ENCODE results near the gene RAG1.
A peak's percentile ranks its signal among the peaks of the same experiment; 100 is the strongest.

The RAG1 gene

DNA sequence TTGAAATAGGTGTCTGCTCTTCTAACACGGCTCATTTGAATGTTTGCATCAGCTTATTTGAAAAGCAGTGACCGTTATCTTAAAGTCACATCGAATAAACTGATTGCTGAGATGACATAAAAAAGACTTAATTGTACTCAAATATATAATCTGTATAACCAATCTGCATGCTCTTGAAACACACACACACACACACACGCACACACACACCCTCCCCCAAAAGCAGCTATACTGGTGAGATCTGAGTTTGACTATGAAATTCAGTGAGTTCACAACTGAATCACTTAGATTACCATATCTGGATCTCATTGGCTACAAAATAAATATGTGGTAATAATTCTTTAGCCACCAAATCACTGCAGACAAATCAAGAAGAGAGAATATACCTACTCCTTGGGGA, 22.7 kb downstream of the RAG1 start:
- no peak for DNase-seq (ENCODE audit: low read depth)

DNA sequence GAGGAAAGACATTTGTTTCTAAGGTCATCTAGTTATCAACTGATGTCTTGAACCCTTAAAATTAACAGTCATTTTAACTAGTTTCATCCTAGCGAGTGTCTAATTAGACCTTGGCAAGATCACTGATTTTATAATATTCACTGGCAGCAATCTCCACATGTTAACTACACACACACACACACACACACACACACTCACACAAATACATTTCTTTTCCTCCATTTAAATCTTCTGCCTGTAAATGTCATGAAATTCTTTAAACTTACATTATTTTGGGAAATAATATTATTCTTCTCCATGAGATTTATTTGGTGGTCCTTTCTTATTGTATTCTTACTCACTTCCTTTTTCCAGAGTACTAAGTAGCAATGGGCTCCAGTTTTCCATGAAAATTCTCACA, 23.6 kb downstream of the RAG1 start:
- DNase-seq (ENCODE audit: low read depth) = no peak

DNA sequence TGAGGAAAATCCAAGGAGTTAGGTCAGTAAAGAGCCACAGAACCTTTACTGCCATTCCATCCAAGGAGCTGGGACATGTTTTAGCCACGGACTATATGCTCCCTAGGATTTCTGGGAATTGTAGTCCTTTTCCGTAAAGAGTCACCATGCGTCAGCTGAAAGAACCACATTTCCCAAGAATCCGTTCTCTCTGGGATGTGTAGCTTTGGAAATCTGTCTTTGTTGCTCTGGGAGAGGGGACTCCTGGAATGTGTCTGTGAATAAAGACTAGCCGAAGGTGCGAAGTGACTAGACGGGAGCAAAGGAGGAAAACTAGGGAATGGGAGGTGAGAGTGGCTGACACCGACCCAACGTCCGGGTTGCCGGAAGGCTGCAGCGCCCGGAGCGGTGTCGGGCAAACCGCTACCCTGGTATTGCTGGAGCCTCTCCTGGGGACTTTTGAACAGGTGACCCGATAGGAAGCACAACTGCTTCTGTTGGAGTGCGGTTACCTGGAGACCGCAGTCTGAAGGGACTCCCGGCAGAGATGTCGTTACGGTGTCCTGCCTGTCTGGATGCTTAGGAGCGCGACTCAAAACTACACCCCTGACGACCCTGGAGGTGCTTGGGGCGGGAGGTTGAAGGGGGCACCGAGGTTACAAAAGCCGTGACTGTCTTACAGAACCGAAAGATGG, 26.6 kb downstream of the RAG1 start, which contains the start of gene IFTAP:
Gene IFTAP (plus strand): TSS at position 187 of the 674 bp plus-strand sequence. CDS start 15,602 bp downstream, outside the sequence.
- DNase-seq (ENCODE audit: low read depth) = peak; percentile 93

DNA sequence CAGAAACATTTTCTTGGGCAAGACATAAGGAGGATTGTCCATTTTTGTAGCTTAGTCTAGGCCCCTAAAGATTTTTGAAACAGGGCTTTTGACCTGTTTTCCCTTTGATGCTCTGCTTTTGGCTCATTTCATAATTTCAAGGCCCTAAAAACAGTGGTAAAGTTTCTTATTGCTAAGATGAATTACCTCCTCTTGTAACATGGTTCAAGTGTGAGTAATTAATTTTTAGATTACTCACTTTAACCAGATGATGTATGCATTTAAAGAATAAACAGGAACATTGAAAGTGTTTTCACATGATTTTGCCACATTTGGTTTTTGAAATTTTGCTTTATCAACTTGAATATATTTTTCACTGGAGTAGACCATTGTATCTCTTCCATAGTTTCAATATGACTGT, 29.1 kb downstream of the RAG1 start:
- no peak for DNase-seq (ENCODE audit: low read depth)

DNA sequence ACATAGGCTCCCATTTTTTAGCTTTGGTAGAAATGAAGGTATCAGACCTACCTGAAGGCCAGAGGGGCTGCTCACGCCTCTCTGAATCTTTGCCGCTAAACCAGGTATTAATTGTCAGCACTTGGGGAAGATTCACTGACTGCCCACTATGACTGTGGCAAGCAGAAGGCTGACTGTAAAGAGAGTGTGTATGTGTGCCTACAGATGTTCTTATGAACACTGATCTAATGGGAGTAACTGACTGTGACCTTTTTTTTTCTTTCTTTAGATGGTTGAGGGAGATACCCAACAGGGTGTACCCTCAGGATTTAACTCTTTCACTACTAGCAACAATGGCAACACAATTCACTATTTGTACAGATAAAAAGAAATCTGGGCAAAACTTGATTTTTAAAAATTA, 30.2 kb downstream of the RAG1 start, which contains the start of gene RAG2:
Gene RAG2 (minus strand): TSS at position 186 of the 400 bp plus-strand sequence. CDS start 4,068 bp downstream, outside the sequence.
- no peak for DNase-seq (ENCODE audit: low read depth)

DNA sequence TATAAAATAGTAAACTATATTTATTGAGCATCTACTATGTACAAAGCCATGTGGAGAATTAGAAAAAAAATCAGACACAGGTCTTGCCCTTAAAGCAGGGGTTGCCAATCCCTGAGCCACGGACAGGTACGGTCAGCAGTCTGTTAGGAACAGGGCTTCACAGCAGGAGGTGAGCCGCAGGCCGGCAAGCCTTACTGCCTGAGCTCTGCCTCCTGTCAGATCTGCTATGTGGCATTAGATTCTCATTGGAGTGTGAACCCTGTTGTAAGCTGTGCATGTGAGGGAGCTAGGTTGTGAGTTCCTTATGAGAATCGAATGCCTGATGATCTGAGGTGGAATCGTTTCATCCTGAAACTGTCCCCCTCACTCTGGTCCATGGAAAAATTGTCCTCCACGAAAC, 32.4 kb downstream of the RAG1 start:
- DNase-seq (ENCODE audit: low read depth) = no peak

DNA sequence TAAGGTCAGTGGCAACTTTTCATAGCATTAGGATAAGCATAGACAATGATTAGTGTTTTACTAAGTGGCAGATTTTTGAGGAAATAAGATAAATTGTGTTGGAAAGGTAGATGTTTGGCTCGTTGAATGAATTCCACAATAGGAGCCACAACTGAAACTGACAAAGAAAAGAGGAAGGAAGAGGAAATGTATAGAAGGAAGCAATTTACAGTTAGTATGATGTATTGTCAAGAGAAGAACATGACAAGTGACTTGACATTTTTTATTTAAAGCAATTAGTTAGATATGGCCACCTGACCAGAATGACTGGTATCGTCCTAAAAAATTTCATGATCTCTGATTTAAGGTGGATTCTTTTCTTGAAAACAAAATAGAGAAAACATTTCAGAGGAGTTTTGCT, 33.3 kb downstream of the RAG1 start:
- no peak for DNase-seq (ENCODE audit: low read depth)

DNA sequence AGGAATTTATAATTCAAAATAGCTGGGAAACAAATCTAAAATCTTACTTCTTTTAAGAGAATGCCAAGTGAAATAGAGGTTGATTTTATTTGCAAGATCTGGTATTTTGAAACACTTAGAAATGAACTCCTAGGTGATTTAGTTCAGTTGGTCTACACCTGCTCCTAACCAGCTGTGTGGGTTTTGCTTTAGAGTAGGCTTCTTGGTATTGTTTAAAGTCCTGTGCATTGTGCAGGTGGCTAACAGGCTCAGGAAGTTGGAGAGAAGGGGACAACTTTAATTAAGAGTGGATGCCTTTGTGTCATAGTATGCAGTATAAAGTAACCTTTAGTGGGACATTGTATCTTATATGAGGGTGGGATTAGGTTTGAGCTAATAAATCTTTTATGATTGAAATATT, 34.3 kb downstream of the RAG1 start:
- DNase-seq (ENCODE audit: low read depth) = no peak

DNA sequence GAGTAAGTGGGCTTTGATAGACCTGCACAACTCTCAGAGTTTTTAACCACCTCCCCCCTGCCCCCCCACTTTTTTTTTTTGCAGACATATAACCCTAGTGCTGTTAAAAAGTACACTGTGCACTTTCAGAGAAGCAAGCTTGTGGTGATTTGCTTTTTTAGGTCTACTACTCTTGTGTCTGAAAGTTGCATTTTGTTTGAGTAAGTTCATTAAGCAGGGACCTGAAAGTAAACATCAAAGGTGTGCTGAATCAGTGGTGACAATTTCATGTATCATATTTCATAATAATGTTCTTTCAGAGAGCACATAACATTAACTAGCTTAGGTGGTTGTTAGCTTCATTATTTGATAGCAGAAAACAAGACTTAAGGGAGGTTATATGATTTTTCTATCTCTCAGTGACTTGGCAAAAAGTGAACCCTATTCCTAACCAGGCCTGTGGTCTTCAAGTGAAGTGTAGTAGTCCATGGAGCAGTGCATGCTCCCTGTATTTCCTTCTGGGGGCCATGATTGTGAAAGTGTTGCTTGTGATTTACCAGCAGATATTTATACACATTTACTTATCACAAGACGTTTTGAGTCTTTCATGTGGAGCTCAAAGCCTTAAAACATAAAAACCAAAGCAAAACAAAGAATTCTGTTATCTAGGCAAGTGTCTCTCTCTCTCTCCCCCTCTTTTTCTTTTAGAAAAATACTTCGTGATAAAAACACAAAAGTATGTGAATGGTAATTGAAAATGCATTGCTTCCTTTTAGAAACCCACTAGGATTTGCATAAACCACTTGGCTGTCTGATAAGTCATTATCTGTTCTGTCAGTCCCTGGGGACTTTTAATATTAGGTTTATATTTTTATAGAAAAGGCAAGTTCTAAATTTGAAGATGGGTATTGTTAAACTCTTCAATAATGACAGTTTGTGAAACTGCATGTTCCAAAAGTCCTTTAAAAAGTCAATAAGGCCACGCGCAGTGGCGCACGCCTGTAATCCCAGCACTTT, 37.7 kb downstream of the RAG1 start:
- no peak for DNase-seq (ENCODE audit: low read depth)

DNA sequence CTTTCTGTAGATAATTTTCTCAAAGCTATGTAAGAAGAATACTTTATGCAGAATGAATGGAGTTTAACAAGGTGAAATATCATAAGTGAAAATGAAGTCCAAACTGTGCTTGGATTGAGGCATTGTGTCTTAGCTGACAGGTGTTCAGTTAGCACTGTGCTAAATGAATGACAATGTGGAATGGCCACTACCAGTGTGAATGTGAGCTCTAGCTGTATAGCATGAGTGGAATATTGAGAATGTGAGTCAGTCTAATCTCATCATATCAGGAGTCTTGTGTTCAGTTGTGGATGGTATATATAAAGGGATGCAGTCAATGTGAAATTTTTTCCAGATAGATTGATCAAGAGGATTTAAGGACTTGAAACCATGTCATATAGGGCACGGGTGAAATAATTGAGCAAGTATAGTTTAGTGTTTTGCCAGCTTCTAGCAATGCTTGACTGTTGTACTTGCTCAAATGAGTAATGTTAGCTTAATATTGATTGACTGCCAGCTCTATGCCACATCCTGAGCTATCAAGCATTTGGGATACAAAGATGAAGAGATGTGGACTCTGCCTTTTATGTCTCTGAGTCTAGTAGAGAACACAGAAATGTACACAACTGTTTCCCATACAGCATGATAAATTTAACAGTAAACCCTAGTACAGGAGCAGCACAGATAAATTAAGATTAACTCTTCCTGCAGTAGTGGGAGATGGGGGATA, 40.8 kb downstream of the RAG1 start:
- no peak for DNase-seq (ENCODE audit: low read depth)

DNA sequence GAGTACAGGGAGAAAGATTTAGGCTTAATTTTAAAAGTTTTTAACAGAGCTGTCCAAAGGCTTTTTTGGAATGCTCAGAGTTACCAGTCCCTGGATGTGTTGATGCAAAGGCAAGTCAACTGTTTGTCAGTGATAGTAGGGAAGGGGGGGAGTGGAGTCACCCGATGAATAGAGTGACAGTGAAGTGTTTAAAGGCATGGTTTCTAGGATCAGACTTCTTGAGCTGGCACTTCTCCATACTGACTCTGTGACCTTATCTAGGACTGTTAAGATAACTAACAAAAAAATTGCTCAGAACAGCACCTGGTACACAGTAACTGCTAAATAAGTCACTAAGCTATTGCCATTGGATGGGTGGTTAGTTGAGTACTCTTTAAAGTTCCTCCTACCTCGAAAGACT, 41.6 kb downstream of the RAG1 start:
- DNase-seq (ENCODE audit: low read depth) = no peak

DNA sequence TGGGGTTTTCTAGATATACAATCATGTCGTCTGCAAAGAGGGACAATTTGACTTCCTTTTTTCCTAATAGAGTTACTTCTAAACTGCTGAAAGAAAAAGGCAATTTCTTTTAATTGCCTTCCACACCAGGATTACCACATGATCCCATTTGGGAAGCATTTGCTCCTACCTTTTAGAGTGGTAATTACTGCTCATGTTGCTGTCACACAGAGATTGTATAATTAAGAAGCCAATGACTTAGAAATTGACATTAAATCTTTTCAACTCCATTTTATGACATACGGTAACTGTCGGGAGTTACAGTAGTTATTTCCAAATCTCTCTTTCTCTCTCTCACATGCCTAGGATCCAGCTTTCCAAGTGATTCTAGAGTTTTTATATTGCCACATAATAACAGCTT, 48.0 kb downstream of the RAG1 start:
- DNase-seq (ENCODE audit: low read depth) = no peak

DNA sequence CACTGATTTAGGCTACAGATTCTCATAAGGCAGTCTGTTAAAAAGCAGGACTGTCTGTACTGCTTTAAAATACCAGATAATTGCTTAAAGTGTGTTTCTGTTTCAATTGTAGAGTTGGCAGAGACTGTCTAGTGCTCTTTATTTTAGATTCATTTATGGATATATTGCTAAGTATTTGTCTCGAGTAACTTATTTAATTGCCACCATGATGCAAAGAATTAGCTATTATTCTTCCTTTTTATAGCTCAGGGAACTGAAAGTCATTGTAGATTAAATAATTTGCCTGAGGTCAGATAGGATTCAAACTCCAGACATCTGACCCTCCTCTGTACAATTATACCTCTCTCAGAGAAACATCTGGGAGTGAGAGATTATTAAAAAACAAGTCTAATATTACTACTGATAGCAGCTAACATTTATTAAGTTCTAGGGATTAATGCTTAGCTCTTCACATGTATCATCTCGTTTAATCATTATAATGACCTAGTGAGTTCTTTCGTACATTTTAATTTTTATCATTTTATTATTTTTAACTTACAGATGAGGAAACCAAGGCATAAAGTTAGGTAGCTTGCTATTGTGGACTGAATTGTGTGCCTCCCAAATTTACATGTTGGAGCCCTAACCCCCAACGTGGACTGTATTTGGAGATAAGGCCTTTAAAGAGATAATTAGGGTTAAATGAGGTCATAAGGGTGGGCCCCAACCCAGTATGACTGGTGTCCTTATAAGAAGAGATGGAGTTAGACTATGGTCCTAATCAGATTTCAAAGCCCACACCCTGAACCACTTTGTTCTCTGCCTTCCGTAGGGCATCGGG, 49.9 kb downstream of the RAG1 start:
- no peak for DNase-seq (ENCODE audit: low read depth)

DNA sequence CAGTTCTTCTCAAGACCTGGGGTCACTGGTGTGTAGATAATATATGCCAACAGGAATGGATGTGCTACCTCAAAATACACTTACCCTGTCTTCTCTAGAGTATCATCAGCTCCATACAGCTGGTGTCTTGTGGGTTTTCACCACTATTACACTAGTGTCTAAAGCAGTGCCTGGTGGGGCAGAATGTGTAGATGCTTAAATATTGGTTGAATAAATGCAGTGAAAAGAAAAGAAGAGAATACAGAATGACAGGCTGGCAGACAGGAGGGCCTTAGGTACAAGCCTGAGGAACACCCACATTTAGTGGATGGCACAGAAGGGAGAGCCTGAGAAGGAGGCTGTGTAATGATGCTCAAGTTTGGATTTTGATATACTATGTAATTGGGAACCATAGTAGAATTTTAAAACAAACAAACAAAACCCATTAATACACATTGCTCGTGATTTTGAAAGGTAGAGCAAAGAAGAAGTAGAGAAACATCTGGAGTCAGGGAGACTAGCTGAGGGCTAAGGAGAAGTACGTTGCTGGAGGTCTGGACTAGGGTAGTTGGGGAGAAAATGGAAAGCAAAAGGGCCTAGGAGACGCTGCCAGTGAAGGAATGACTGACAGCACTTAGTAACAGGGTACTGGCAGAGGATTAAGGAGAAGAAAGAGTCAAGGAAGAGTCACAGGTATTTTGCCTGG, 50.7 kb downstream of the RAG1 start:
- no peak for DNase-seq (ENCODE audit: low read depth)

DNA sequence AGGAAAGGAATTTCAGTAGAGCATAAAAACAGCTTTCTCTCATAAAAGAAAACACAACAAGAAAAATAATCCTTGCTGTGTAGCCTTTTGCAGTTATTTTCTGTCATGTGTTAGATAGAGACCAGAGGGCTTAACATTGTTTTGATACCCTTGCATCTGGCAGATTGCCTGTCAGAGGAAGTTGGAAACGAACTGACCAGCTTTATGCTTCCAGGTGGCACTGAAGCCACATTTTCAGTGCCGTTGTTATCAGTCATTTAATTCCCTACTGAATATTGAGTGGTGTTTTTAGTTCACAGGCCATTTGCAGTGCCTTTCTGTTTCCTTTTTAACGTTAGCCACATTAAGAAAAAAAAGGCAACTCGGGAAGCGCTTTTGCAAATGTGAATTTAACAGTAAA, 51.7 kb downstream of the RAG1 start:
- DNase-seq (ENCODE audit: low read depth) = peak; percentile 1

DNA sequence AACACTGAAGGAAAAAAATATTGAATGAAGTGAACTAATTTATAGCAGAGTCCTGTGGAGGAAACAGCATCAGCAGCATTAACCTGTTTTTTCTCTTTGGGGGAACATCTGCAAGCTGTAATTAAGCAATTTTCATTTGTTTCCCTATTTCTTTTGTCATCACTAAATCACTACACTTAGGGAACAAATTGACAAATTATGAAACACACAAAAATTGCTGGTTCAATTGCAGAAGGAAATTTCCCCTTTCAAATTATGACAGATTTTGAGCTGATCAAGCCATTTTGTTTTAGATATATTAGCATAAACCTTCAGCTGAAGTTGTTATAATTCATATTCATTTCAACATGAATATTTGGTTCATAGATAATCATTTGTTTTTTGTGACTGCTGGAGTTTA, 52.4 kb downstream of the RAG1 start:
- no peak for DNase-seq (ENCODE audit: low read depth)

DNA sequence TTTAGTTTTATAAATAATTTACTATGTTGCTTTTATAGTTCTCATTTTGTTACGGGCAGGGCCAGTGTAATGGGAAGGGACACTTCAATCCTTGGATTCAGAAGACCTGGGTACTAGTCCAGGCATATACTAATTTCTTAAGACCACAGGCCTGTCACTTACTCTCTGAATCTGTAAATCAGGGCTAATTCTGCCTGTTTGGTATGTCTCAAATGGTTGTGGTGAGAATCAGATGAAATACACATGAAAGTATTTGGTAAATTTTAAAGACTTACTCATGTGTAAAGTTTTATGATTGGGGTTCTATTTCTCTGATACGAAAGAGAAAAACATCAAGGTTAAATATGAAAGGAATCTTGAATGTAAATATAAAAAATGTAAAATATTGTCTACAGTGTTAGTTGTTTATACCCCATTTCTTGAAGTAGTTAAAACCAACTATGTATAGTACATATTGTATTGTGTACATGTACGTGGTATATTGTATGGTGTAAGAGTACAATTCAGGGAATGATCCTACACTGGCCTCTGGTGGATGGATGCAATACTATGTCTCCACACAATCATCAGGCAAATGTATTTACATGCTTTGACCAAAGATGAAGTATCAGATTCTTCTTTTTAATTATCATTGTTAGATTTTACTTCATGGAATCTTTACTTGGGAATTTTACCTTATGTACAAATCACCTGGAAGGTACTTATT, 54.8 kb downstream of the RAG1 start:
- DNase-seq (ENCODE audit: low read depth) = peak; percentile 41

DNA sequence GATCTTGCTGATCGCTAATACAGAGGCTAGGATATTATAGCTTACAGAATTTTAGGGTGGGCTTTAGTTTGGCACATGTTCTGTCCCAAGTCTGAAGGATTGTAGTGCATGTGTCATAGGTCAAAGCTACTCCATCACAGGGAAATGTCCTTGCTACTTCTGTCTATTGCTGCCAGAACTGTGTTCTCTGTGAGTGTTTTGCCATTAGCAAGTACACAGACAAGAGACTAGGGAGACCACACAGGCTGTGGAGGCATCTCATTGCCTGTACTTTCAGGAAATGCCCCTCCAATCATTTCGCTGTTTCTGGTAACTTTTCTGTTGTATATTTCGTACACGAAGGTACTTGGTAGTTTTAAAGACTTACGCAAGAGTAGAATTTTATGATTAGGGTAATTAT, 55.7 kb downstream of the RAG1 start:
- no peak for DNase-seq (ENCODE audit: low read depth)

DNA sequence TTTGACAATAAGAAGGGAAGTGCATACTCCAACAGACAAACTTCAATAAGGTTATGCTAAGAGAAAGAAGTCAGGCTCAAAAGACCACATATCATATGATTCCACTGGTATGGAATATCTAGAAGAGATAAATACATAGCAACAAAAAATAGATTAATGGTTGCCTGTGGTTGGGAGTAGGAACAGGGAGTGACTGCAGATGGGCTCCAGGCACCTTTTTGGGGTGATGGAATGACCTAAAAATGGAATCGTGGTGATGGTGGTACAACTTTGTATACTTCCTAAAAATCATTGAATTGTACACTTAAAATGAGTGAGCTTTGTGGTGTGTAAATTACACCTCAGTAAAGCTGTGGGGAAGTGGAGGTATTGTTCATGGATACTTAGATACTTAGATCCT, 59.2 kb downstream of the RAG1 start:
- no peak for DNase-seq (ENCODE audit: low read depth)

DNA sequence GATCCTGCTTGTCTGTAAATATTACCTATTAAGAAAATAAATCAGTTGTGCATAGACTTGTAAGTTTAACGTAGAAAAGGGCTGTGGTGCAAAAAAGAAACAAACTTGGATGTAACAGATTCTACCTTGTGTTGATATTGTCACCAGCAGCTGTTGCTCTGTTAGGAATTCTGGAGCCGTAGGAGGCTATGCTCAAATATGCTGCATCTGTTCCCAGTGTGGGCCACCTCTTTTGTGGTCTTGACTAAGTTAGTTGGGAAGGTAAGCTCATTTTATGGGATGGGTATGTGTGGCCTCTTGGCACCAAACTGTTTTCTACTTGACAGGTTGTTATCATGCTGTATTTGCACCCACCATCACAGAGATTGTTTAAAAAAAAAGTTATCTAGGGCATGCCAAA, 59.7 kb downstream of the RAG1 start:
- DNase-seq (ENCODE audit: low read depth) = no peak
